Measurements from ENCODE around the gene SGK1. TPM values are rescaled to one million over a fixed set of nuclear protein-coding genes. Genes with fewer than 3 reads are reported as not detected.

The SGK1 gene
- total and polyA plus RNA-seq, 2 donors (not counting 1 experiment from before 2014, with no cell fraction given): 37.3 to 57.8 TPM

- Histone ChIP-seq H4K20me1 (ENCODE audit: control insufficient read depth, insufficient read depth, low read length, poor library complexity, severe bottlenecking) (no peaks in the 10 kb centered on the region), H3K79me2 (ENCODE audit: control insufficient read depth, insufficient read depth, low read length) (no peaks in the 10 kb centered on the region), H3K9me3 (ENCODE audit: control extremely low read depth in 1 of 3, control insufficient read depth in 2 of 3, insufficient read depth in 1 of 3, low read length in 2 of 3) (peaks cover 2 to 15% (median 6%) of the 10 kb centered on the region in 3 donors), H3K27me3 (replicated peaks in 1 of 4; ENCODE audit: control extremely low read depth in 1 of 4, control insufficient read depth in 3 of 4, insufficient read depth in 4 of 4, low read length in 3 of 4) (peaks cover 0 to 1% (median 0%) of the 10 kb centered on the region in 4 experiments), H3K9ac (ENCODE audit: low read length) (no peak overlapping the region), H3K27ac (ENCODE audit: low read length in 2 of 2) (no peak overlapping the region), H3K36me3 (replicated peaks in 1 of 2; ENCODE audit: control extremely low read depth in 1 of 2, control insufficient read depth in 1 of 2, extremely low read depth in 1 of 2, insufficient read depth in 2 of 2, low read length in 1 of 2) (no peaks in the 10 kb centered on the region), H3K4me2 (replicated peaks; ENCODE audit: low read depth, low read length, poor library complexity, severe bottlenecking) (no peak overlapping the region), H3K4me3 (ENCODE audit: control extremely low read depth in 1 of 5, extremely low read depth in 1 of 5, insufficient read depth in 1 of 5, low read depth in 2 of 5, low read length in 4 of 5) (no peak overlapping the region), H3K4me1 (ENCODE audit: control insufficient read depth in 2 of 2, insufficient read depth in 2 of 2, low read length in 2 of 2) (no peaks in the 10 kb centered on the region), H2AFZ (ENCODE audit: insufficient read depth, low read depth, low read length, poor library complexity, severe bottlenecking) (no peak overlapping the region)
- H3K27me3 Mint-ChIP-seq: peaks cover 6% of the 10 kb centered on the region
- WGBS (ENCODE audit: insufficient coverage): no CpG with 5 or more reads among the region's 2 CpGs
- no peak overlapping the region for H3K4me3 Mint-ChIP-seq
- H3K9me3 Mint-ChIP-seq (ENCODE audit: insufficient read depth): peaks cover 8% of the 10 kb centered on the region
- TF ChIP-seq CTCF (IDR thresholded peaks at IDR 0.05): no peak
- ChIA-PET CTCF (no interaction called here), POLR2A (no interaction called here)
- no peak for DNase-seq
- intact Hi-C loops (cut with micrococcal nuclease): no loop called here
- H3K4me1 Mint-ChIP-seq: no peaks in the 10 kb centered on the region
- ATAC-seq (ENCODE audit: low read depth): no peak
- H3K27ac Mint-ChIP-seq: no peak overlapping the region
Observed at GRCh38 chr6:134323698-134324097, 5.8 kb upstream of the SGK1 start.

- Mint-ChIP-seq H3K4me3 (no peak overlapping the region), H3K9me3 (ENCODE audit: insufficient read depth) (peaks cover 8% of the 10 kb centered on the region), H3K27me3 (peaks cover 8% of the 10 kb centered on the region), H3K27ac (no peak overlapping the region), H3K4me1 (peaks cover under 1% of the 10 kb centered on the region)
- no peaks in the 10 kb centered on the region for H3K36me3 ChIP-seq (replicated peaks in 1 of 2; ENCODE audit: control extremely low read depth in 1 of 2, control insufficient read depth in 1 of 2, extremely low read depth in 1 of 2, insufficient read depth in 2 of 2, low read length in 1 of 2)
- ATAC-seq (ENCODE audit: low read depth) (no peak), DNase-seq (no peak)
- no peak overlapping the region for H3K27ac ChIP-seq (ENCODE audit: low read length in 2 of 2)
- H3K9ac ChIP-seq (ENCODE audit: low read length): no peak overlapping the region
- H3K9me3 ChIP-seq (ENCODE audit: control extremely low read depth in 1 of 3, control insufficient read depth in 2 of 3, insufficient read depth in 1 of 3, low read length in 2 of 3): peaks cover 2 to 15% (median 6%) of the 10 kb centered on the region in 3 donors
- H3K4me1 ChIP-seq (ENCODE audit: control insufficient read depth in 2 of 2, insufficient read depth in 2 of 2, low read length in 2 of 2): peaks cover 0 to 1% of the 10 kb centered on the region in 2 donors
- TF ChIP-seq CTCF (IDR thresholded peaks at IDR 0.05): no peak
- no peak for TF ChIP-seq EZH2 (IDR thresholded peaks at IDR 0.05; ENCODE audit: borderline replicate concordance, insufficient read depth, low read depth, low read length, poor library complexity, severe bottlenecking)
- no peak overlapping the region for H2AFZ ChIP-seq (ENCODE audit: insufficient read depth, low read depth, low read length, poor library complexity, severe bottlenecking)
- H3K79me2 ChIP-seq (ENCODE audit: control insufficient read depth, insufficient read depth, low read length): no peaks in the 10 kb centered on the region
- H3K4me3 ChIP-seq (ENCODE audit: control extremely low read depth in 1 of 5, extremely low read depth in 1 of 5, insufficient read depth in 1 of 5, low read depth in 2 of 5, low read length in 4 of 5): no peak overlapping the region
- H3K27me3 ChIP-seq (replicated peaks in 1 of 4; ENCODE audit: control extremely low read depth in 1 of 4, control insufficient read depth in 3 of 4, insufficient read depth in 4 of 4, low read length in 3 of 4): peaks cover 0 to 5% (median 1%) of the 10 kb centered on the region in 4 experiments
- no CpG with 5 or more reads among the region's 1 CpG for WGBS (ENCODE audit: insufficient coverage)
- intact Hi-C loops (cut with micrococcal nuclease): no loop called here
- no peaks in the 10 kb centered on the region for H4K20me1 ChIP-seq (ENCODE audit: control insufficient read depth, insufficient read depth, low read length, poor library complexity, severe bottlenecking)
- no peak overlapping the region for H3K4me2 ChIP-seq (replicated peaks; ENCODE audit: low read depth, low read length, poor library complexity, severe bottlenecking)
- ChIA-PET POLR2A (no interaction called here), CTCF (no interaction called here)
Observed at GRCh38 chr6:134323294-134323693, 5.4 kb upstream of the SGK1 start.
